Heart left ventricle (tissue), 16 donors: ENCODE data around the gene PEG3. TPM values are rescaled to one million over a fixed set of nuclear protein-coding genes. Genes with fewer than 3 reads are reported as not detected.

Experiments
- ATAC-seq, 4 donors: fragments of 200-7000 bp; cut with Tn5 transposase; one replicate each; pipeline ENCODE4 v1.9.1; 2020 to 2022; ENCODE audit warnings: moderate library complexity in 4 of 4, mild to moderate bottlenecking in 3 of 4, moderate number of reproducible peaks in 1 of 4
- DNase-seq, 5 donors: peaks; one replicate each; pipeline ENCODE4 v3.0.0-alpha.2; 2020
- H3K27ac ChIP-seq, 12 donors: fragments of 200-600 bp; sonication (generic) in 4 of 12; one replicate each; pipeline versions ENCODE4 v1.5.0 to v1.8.0; 2016 to 2022; ENCODE audit warnings: mild to moderate bottlenecking in 2 of 12
- H3K27me3 ChIP-seq, 9 donors: fragments of 200-600 bp; sonication (generic) in 2 of 9; one replicate each; pipeline versions ENCODE4 v1.5.1 to v1.8.0; 2016 to 2022; ENCODE audit warnings: mild to moderate bottlenecking in 3 of 9
- H3K36me3 ChIP-seq, 9 donors: fragments of 200-600 bp; sonication (generic) in 2 of 9; one replicate each; pipeline versions ENCODE4 v1.5.0 to v1.8.0; 2018 to 2022; ENCODE audit warnings: mild to moderate bottlenecking in 2 of 9
- H3K4me1 ChIP-seq, 12 donors: fragments of 200-600 bp; sonication (generic) in 4 of 12; one replicate each; pipeline versions ENCODE4 v1.5.0 to v1.8.0; 2016 to 2022; ENCODE audit warnings: mild to moderate bottlenecking in 3 of 12
- H3K4me3 ChIP-seq, 12 donors: fragments of 200-600 bp; sonication (generic) in 4 of 12; one replicate each; pipeline versions ENCODE4 v1.5.0 to v1.8.0; 2017 to 2022; ENCODE audit warnings: mild to moderate bottlenecking in 9 of 12, moderate library complexity in 4 of 12
- H3K9me3 ChIP-seq, 12 donors: fragments of 200-600 bp; sonication (generic) in 4 of 12; one replicate each; pipeline versions ENCODE4 v1.5.0 to v1.8.0; 2016 to 2022; ENCODE audit warnings: mild to moderate bottlenecking in 1 of 12
- POLR2A ChIP-seq, 2 donors: fragments of 450-650 bp; IDR thresholded peaks; one replicate each; pipeline ENCODE4 v1.6.1; 2017; ENCODE audit warnings: antibody characterized with exemption in 2 of 2, mild to moderate bottlenecking in 2 of 2, moderate library complexity in 2 of 2
- WGBS, 4 donors: extraction: QIAGEN DNeasy Blood & Tissue Kit in 2 of 4; methylation state at CpG; one replicate each; pipeline versions ENCODE4 v1.1.5 to v1.1.7; 2013 to 2018; 5-methylcytosine and 5-hydroxymethylcytosine counted together
- intact Hi-C, 10 donors: fragments of 100-400 bp; cut with DNase I; formaldehyde crosslinking; loops; one replicate each; pipeline versions ENCODE4 v1.11.1 to v1.14.2; 2022
- polyA plus RNA-seq, 2 donors: library from polyadenylated mRNA; stranded (reverse); fragments of 200-250 nt; gene quantifications; one replicate each; pipeline ENCODE4 v1.2.3, GENCODE V29; 2013
- total RNA-seq, 9 donors: library from RNA; depleted of rRNA in 2 of 9; stranded (reverse); fragments of >200 nt in 2 of 9; fragmentation: NEBNext Ultra II Directional in 3 of 9; extraction: Animal tissue kit (Norgen Biotek cat#: 25700) in 3 of 9; gene quantifications; one replicate each; pipeline versions ENCODE4 v1.1.0 to v1.2.4, GENCODE V29; 2016 to 2023
- TF ChIP-seq, protein P1 (sequence below), 12 donors: fragments of 200-600 bp; sonication (generic) in 4 of 12; IDR thresholded peaks; one replicate each; pipeline versions ENCODE4 v1.5.0 to v1.8.0; 2018 to 2022; ENCODE audit warnings: antibody characterized with exemption in 12 of 12, mild to moderate bottlenecking in 5 of 12
- donor health status: ischemic (EF 13 %, LVEDD 7.1; RV severe dilation, severe dysfunction).
- donor health status: healthy with polysubstance abuse.
- donor health status: DM: no; HTN: yes; CAD: no.
- donor health status: DM: no; HTN: no; CAD: no.
- donor health status: ischemic (EF 25% LVEDD 6.9; RV normal size, moderate dysfunction).
- donor health status: ischemic (EF 25% LVEDD 5.7; RV mildly dilated, moderate dysfunction).
- donor health status: healthy.
- donor health status: DM: yes; HTN: yes; CAD: no.
- donor health status: ischemic (EF 35%, LVEDD 5.7; RV mildly dilated, moderate dysfunction).
- donor health status: nonischemic (EF 11% LVEDD 7.7; RV severe dilation, severe dysfunction).
- donor health status: DM: yes; HTN: yes; CAD: no.
- donor health status: PGD.
- donor health status: ischemic (EF 29% LVEDD 5.4; RV normal size, mild dysfunction).
- donor health status: nonischemic (EF 23%, LVEDD 6.1; RV moderate dilation, normal function).

Gene PEG3
- total and polyA plus RNA-seq, 11 donors, result 2.1 to 12.6 (median 7.7) TPM

DNA sequence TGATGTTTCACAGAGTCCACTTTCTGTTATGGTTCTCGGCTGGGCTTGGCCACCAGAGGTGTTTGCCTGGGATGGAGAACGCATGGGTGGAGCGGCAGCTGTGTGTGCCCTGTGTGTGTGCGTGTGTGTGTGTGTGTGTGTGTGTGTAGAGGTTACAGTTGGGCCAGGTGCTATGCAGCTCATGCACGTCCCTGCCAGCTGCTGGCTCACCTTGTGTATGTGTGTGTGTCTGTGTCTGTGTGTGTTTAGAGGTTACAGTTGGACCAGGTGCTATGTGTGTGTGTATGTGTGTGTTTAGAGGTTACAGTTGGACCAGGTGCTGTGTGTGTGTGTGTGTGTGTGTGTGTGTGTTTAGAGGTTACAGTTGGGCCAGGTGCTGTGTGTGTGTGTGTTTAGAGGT, 33.0 kb upstream of the PEG3 start:
- no peak for DNase-seq
- no peak for TF ChIP-seq POLR2A (IDR thresholded peaks at IDR 0.05)
- TF ChIP-seq, protein P1, sequence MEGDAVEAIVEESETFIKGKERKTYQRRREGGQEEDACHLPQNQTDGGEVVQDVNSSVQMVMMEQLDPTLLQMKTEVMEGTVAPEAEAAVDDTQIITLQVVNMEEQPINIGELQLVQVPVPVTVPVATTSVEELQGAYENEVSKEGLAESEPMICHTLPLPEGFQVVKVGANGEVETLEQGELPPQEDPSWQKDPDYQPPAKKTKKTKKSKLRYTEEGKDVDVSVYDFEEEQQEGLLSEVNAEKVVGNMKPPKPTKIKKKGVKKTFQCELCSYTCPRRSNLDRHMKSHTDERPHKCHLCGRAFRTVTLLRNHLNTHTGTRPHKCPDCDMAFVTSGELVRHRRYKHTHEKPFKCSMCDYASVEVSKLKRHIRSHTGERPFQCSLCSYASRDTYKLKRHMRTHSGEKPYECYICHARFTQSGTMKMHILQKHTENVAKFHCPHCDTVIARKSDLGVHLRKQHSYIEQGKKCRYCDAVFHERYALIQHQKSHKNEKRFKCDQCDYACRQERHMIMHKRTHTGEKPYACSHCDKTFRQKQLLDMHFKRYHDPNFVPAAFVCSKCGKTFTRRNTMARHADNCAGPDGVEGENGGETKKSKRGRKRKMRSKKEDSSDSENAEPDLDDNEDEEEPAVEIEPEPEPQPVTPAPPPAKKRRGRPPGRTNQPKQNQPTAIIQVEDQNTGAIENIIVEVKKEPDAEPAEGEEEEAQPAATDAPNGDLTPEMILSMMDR (IDR thresholded peaks at IDR 0.05), result no peak
- no peaks in the 10 kb centered on the region for H3K4me1 ChIP-seq
- no peaks in the 10 kb centered on the region for H3K36me3 ChIP-seq
- WGBS, 4 donors, result 76 to 89% (median 82%) methylated on average over 3 to 5 of the region's 5 CpGs
- no peak for ATAC-seq
- intact Hi-C loops, result no loop called here
- H3K4me3 ChIP-seq, result no peak overlapping the region
- H3K27me3 ChIP-seq, result no peaks in the 10 kb centered on the region
- H3K27ac ChIP-seq, result no peak overlapping the region
- peaks cover 0 to 15% (median 4%) of the 10 kb centered on the region in 12 donors for H3K9me3 ChIP-seq

DNA sequence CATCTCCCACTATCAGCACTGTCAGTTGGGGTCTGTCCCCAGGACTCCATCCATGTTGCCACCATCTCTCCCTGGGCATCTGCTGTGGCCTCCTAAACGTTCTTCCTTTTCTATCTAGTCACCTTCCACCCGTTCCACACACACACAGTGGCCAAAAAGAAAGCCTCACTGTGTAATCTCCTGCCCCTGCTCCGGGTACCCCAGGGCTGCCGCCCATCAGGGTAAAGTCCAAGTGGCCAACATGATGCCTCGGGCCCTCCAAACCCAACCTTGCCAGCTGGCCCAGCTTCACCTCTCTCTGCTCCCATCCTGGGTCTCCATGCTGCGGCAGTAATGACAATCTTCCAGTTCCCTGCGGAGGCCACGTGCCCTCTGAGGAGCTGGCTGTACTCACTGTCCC, 29.4 kb upstream of the PEG3 start:
- H3K27ac ChIP-seq, result no peak overlapping the region

DNA sequence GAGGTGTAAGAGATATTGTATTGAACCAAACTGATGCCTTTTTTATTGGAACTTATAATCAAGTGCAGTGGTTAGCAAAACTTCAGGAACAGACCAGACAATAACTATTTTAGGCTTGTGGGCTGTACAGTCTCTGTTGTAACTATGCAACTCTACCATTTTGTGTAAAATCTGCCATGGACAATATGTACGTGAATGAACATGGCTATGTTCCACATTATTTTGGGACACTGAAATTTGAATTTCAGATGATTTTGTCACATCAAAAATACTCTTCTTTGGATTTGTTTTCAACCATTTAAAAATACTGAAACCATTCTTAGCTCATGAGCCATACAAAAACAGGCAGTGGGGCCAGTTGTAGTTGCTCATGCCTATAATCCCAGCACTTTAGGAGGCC, 27.9 kb upstream of the PEG3 start:
- 85 to 96% (median 87%) methylated on average over 1 of the region's 1 CpG for WGBS, 4 donors
- Histone ChIP-seq H3K36me3 (no peaks in the 10 kb centered on the region), H3K9me3 (peaks cover 0 to 5% (median 0%) of the 10 kb centered on the region in 12 donors), H3K4me3 (no peak overlapping the region), H3K27me3 (peaks cover 0 to 12% (median 0%) of the 10 kb centered on the region in 9 donors), H3K4me1 (no peaks in the 10 kb centered on the region), H3K27ac (no peak overlapping the region)
- intact Hi-C loops, result no loop called here
- TF ChIP-seq POLR2A (IDR thresholded peaks at IDR 0.05), result no peak
- TF ChIP-seq, protein P1 (IDR thresholded peaks at IDR 0.05), result no peak
- ATAC-seq (no peak), DNase-seq (no peak)

More for the DNA sequence above, 29.4 kb upstream of the PEG3 start:
- H3K4me1 ChIP-seq, result no peaks in the 10 kb centered on the region
- H3K36me3 ChIP-seq, result no peaks in the 10 kb centered on the region
- TF ChIP-seq, protein P1 (IDR thresholded peaks at IDR 0.05), result no peak
- no peak for TF ChIP-seq POLR2A (IDR thresholded peaks at IDR 0.05)
- H3K4me3 ChIP-seq, result no peak overlapping the region
- 74 to 86% (median 81%) methylated on average over 8 of the region's 8 CpGs for WGBS, 4 donors
- H3K27me3 ChIP-seq, result peaks cover 0 to under 1% (median 0%) of the 10 kb centered on the region in 9 donors
- ATAC-seq, result no peak
- DNase-seq, result no peak
- H3K9me3 ChIP-seq, result peaks cover 0 to 10% (median 1%) of the 10 kb centered on the region in 12 donors
- intact Hi-C loops, result no loop called here

DNA sequence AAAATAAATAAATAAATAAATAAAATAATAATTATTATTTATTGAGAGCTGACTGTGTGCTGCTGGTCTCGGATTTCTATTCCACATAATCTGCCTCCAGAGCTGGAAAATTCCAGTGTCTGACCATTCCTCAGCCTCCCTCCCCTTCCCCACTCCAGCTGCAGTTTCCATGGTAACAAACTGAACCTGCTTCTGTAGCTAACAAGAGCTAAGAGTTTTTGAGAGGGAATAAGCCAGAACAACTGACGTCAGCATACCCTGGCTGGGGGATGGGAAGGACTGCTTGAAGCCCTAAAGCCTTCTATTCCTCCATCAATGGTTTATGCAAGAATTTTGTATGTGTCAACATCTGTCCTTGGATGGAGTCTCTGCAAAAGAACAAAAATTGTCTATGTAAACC, 26.0 kb upstream of the PEG3 start:
- 28 to 33% (median 30%) methylated on average over 2 of the region's 2 CpGs for WGBS, 4 donors
- no peak overlapping the region for H3K4me3 ChIP-seq
- TF ChIP-seq, protein P1 (IDR thresholded peaks at IDR 0.05), result no peak
- TF ChIP-seq POLR2A (IDR thresholded peaks at IDR 0.05), result no peak
- H3K9me3 ChIP-seq, result peaks cover 0 to 9% (median 0%) of the 10 kb centered on the region in 12 donors
- ATAC-seq, result no peak
- no peaks in the 10 kb centered on the region for H3K4me1 ChIP-seq
- H3K27me3 ChIP-seq, result peaks cover 0 to 15% (median 0%) of the 10 kb centered on the region in 9 donors
- no peak for DNase-seq
- no peak overlapping the region for H3K27ac ChIP-seq
- intact Hi-C loops, result no loop called here
- H3K36me3 ChIP-seq, result no peaks in the 10 kb centered on the region
